ENCODE measurements around the gene DAPK3.

Gene DAPK3

GRCh38 chr19:4007021-4007835 lies 36.3 kb upstream of the DAPK3 start, which contains the start of gene PIAS4 (continued):
- TF ChIP-seq PRDM6 (tag by site-specific recombination; IDR thresholded peaks at IDR 0.05) (no peak), WT1 (tag by site-specific recombination; IDR thresholded peaks at IDR 0.05) (no peak), SALL2 (tag by site-specific recombination; IDR thresholded peaks at IDR 0.05; ENCODE audit: borderline replicate concordance) (no peak), GLI4 (tag by site-specific recombination; IDR thresholded peaks at IDR 0.05) (peak; percentile 45; the same call in 1 of the 2 replicates), ZNF354C (tag by site-specific recombination; IDR thresholded peaks at IDR 0.05; ENCODE audit: borderline replicate concordance, low read depth) (no peak), ZNF416 (tag by site-specific recombination; IDR thresholded peaks at IDR 0.05) (no peak), PRDM4 (tag by site-specific recombination; IDR thresholded peaks at IDR 0.05) (peak; percentile 23; the same call in 1 of the 2 replicates), SP7 (tag by site-specific recombination; IDR thresholded peaks at IDR 0.05) (peak; percentile 79), ZNF311 (tag by site-specific recombination; IDR thresholded peaks at IDR 0.05; ENCODE audit: borderline replicate concordance) (no peak), ZNF580 (tag by site-specific recombination; IDR thresholded peaks at IDR 0.05) (no peak), PRDM1 (tag by site-specific recombination; IDR thresholded peaks at IDR 0.05) (no peak), FEZF1 (tag by site-specific recombination; IDR thresholded peaks at IDR 0.05) (peak; percentile 33; the same call in 1 of the 2 replicates), ZNF610 (tag by site-specific recombination; IDR thresholded peaks at IDR 0.05; ENCODE audit: borderline replicate concordance) (0 out of 2 replicates have a peak, but pooled peaks have one; percentile 57), GLIS1 (tag by site-specific recombination; IDR thresholded peaks at IDR 0.05) (peak; percentile 39; the same call in 1 of the 2 replicates), ZNF146 (tag by site-specific recombination; IDR thresholded peaks at IDR 0.05) (no peak), ZNF626 (tag by site-specific recombination; IDR thresholded peaks at IDR 0.05) (no peak), ZBTB44 (tag by site-specific recombination; IDR thresholded peaks at IDR 0.05) (peak; percentile 58)
- TF ChIP-seq, protein P1, sequence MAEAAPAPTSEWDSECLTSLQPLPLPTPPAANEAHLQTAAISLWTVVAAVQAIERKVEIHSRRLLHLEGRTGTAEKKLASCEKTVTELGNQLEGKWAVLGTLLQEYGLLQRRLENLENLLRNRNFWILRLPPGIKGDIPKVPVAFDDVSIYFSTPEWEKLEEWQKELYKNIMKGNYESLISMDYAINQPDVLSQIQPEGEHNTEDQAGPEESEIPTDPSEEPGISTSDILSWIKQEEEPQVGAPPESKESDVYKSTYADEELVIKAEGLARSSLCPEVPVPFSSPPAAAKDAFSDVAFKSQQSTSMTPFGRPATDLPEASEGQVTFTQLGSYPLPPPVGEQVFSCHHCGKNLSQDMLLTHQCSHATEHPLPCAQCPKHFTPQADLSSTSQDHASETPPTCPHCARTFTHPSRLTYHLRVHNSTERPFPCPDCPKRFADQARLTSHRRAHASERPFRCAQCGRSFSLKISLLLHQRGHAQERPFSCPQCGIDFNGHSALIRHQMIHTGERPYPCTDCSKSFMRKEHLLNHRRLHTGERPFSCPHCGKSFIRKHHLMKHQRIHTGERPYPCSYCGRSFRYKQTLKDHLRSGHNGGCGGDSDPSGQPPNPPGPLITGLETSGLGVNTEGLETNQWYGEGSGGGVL (tag by site-specific recombination; IDR thresholded peaks at IDR 0.05) = peak; percentile 74
- TF ChIP-seq, protein P2, sequence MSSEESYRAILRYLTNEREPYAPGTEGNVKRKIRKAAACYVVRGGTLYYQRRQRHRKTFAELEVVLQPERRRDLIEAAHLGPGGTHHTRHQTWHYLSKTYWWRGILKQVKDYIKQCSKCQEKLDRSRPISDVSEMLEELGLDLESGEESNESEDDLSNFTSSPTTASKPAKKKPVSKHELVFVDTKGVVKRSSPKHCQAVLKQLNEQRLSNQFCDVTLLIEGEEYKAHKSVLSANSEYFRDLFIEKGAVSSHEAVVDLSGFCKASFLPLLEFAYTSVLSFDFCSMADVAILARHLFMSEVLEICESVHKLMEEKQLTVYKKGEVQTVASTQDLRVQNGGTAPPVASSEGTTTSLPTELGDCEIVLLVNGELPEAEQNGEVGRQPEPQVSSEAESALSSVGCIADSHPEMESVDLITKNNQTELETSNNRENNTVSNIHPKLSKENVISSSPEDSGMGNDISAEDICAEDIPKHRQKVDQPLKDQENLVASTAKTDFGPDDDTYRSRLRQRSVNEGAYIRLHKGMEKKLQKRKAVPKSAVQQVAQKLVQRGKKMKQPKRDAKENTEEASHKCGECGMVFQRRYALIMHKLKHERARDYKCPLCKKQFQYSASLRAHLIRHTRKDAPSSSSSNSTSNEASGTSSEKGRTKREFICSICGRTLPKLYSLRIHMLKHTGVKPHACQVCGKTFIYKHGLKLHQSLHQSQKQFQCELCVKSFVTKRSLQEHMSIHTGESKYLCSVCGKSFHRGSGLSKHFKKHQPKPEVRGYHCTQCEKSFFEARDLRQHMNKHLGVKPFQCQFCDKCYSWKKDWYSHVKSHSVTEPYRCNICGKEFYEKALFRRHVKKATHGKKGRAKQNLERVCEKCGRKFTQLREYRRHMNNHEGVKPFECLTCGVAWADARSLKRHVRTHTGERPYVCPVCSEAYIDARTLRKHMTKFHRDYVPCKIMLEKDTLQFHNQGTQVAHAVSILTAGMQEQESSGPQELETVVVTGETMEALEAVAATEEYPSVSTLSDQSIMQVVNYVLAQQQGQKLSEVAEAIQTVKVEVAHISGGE (tag by site-specific recombination; conservative IDR thresholded peaks at IDR 0.05; ENCODE audit: low read depth) = peak; percentile 72
- TF ChIP-seq, protein P3, sequence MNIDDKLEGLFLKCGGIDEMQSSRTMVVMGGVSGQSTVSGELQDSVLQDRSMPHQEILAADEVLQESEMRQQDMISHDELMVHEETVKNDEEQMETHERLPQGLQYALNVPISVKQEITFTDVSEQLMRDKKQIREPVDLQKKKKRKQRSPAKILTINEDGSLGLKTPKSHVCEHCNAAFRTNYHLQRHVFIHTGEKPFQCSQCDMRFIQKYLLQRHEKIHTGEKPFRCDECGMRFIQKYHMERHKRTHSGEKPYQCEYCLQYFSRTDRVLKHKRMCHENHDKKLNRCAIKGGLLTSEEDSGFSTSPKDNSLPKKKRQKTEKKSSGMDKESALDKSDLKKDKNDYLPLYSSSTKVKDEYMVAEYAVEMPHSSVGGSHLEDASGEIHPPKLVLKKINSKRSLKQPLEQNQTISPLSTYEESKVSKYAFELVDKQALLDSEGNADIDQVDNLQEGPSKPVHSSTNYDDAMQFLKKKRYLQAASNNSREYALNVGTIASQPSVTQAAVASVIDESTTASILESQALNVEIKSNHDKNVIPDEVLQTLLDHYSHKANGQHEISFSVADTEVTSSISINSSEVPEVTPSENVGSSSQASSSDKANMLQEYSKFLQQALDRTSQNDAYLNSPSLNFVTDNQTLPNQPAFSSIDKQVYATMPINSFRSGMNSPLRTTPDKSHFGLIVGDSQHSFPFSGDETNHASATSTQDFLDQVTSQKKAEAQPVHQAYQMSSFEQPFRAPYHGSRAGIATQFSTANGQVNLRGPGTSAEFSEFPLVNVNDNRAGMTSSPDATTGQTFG (tag by site-specific recombination; IDR thresholded peaks at IDR 0.05; ENCODE audit: borderline replicate concordance) = no peak
- TF ChIP-seq, protein P4, sequence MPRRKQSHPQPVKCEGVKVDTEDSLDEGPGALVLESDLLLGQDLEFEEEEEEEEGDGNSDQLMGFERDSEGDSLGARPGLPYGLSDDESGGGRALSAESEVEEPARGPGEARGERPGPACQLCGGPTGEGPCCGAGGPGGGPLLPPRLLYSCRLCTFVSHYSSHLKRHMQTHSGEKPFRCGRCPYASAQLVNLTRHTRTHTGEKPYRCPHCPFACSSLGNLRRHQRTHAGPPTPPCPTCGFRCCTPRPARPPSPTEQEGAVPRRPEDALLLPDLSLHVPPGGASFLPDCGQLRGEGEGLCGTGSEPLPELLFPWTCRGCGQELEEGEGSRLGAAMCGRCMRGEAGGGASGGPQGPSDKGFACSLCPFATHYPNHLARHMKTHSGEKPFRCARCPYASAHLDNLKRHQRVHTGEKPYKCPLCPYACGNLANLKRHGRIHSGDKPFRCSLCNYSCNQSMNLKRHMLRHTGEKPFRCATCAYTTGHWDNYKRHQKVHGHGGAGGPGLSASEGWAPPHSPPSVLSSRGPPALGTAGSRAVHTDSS (tag by site-specific recombination; IDR thresholded peaks at IDR 0.05) = no peak
